ENCODE measurements around the gene POLR2J3.
"Not testable (repeated sequence)": the region's sequence is repeated elsewhere in the genome, so short reads cannot be mapped to it uniquely, and the experiment has no call there.

DNA sequence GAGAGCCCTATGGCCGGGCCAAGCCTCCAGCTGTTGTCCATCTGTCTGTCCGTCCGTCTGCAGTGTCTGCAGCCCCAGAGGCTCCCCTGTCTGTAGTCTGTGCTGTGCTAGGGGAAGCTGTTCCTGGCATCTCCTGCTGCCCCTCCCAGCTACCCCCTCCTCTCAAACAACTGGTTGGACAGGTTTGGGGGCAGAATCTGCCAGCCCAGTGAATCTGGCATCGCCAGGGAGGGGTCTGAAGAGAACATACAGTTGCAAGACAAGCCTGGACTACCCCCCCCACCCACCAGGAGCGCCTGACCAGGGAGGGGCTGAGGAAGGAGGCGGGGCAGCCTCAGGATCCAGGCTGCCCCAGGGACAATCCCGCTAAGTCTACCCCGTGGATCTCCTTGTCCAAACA lies 28.8 kb downstream of the POLR2J3 start, which contains the start of gene UPK3BL2:
- TF ChIP-seq, protein P1, sequence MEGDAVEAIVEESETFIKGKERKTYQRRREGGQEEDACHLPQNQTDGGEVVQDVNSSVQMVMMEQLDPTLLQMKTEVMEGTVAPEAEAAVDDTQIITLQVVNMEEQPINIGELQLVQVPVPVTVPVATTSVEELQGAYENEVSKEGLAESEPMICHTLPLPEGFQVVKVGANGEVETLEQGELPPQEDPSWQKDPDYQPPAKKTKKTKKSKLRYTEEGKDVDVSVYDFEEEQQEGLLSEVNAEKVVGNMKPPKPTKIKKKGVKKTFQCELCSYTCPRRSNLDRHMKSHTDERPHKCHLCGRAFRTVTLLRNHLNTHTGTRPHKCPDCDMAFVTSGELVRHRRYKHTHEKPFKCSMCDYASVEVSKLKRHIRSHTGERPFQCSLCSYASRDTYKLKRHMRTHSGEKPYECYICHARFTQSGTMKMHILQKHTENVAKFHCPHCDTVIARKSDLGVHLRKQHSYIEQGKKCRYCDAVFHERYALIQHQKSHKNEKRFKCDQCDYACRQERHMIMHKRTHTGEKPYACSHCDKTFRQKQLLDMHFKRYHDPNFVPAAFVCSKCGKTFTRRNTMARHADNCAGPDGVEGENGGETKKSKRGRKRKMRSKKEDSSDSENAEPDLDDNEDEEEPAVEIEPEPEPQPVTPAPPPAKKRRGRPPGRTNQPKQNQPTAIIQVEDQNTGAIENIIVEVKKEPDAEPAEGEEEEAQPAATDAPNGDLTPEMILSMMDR (IDR thresholded peaks at IDR 0.05), result not testable (repeated sequence)
- not testable (repeated sequence) for TF ChIP-seq POLR2A (IDR thresholded peaks at IDR 0.05)

All from uterus (tissue), 2 donors.